ENCODE data around the gene CCDC187.

Gene CCDC187

GRCh38 chr9:136297016-136297691 is 6.7 kb downstream of the CCDC187 start:
- no peak for DNase-seq

GRCh38 chr9:136296434-136297015 is 7.4 kb downstream of the CCDC187 start:
- DNase-seq: no peak

- no peak for DNase-seq
These were observed 8.1 kb downstream of the CCDC187 start for GRCh38 chr9:136295542-136296433.

GRCh38 chr9:136295055-136295454 is 8.8 kb downstream of the CCDC187 start:
- DNase-seq: no peak

- no peak for DNase-seq
These were observed 9.5 kb downstream of the CCDC187 start for GRCh38 chr9:136294437-136294836.

GRCh38 chr9:136293476-136294077 is 10.3 kb downstream of the CCDC187 start:
- no peak for DNase-seq

GRCh38 chr9:136292591-136293448 is 11.1 kb downstream of the CCDC187 start:
- no peak for DNase-seq

- DNase-seq: no peak
These were observed 11.8 kb downstream of the CCDC187 start for GRCh38 chr9:136292026-136292538.

GRCh38 chr9:136291306-136292025 is 12.4 kb downstream of the CCDC187 start:
- no peak for DNase-seq

- no peak for DNase-seq
These were observed 13.3 kb downstream of the CCDC187 start for GRCh38 chr9:136290508-136291000.

- DNase-seq: no peak
These were observed 14.0 kb downstream of the CCDC187 start for GRCh38 chr9:136289651-136290507.

- DNase-seq: no peak
These were observed 15.7 kb downstream of the CCDC187 start for GRCh38 chr9:136287960-136288753.

GRCh38 chr9:136286987-136287379 is 16.9 kb downstream of the CCDC187 start:
- DNase-seq: no peak

- DNase-seq: no peak
These were observed 17.4 kb downstream of the CCDC187 start for GRCh38 chr9:136286359-136286986.

GRCh38 chr9:136285501-136286358 is 18.2 kb downstream of the CCDC187 start:
- no peak for DNase-seq

GRCh38 chr9:136284951-136285350 is 18.9 kb downstream of the CCDC187 start:
- no peak for DNase-seq

GRCh38 chr9:136284311-136284710 is 19.6 kb downstream of the CCDC187 start:
- DNase-seq: no peak

Data from stimulated activated CD8-positive, alpha-beta memory T cell treated with anti-CD3 and anti-CD28 coated beads, Interleukin-4, amount 100 ng/mL, for 48 hours (primary cell).